Mesendoderm (in vitro differentiated cells): ENCODE data around the gene DTWD1.
A peak's percentile ranks its signal among the peaks of the same experiment; 100 is the strongest.

ENCODE experiments used
- DNase-seq: peaks from one replicate; pipeline ENCODE4 v3.0.0; 2013
- H2AK5ac ChIP-seq: 2 replicates; pipeline ENCODE4 v1.6.1; 2013; ENCODE audit warnings: low read length, inconsistent platforms
- H2BK120ac ChIP-seq: 2 replicates; pipeline ENCODE4 v1.6.1; 2013; ENCODE audit warnings: low read depth, mild to moderate bottlenecking, low read length, moderate library complexity, mixed read lengths
- H2BK15ac ChIP-seq: replicated peaks from 2 replicates; pipeline ENCODE4 v1.6.1; 2013; ENCODE audit warnings: low read depth, mild to moderate bottlenecking, moderate library complexity
- H2BK5ac ChIP-seq: 2 replicates; pipeline ENCODE4 v1.6.1; 2013; ENCODE audit warnings: low read length, inconsistent platforms
- H3K18ac ChIP-seq: 2 replicates; pipeline ENCODE4 v1.6.1; 2013; ENCODE audit warnings: mild to moderate bottlenecking, low read length, mixed read lengths
- H3K23ac ChIP-seq: one replicate; pipeline ENCODE4 v1.6.1; 2013; ENCODE audit warnings: low read length
- H3K27ac ChIP-seq: 2 replicates; pipeline ENCODE4 v1.5.1; 2013; ENCODE audit warnings: low read depth, mild to moderate bottlenecking, inconsistent platforms, low read length, moderate library complexity
- H3K27me3 ChIP-seq: 2 replicates; pipeline ENCODE4 v1.6.1; 2013; ENCODE audit warnings: low read length, control low read depth, mild to moderate bottlenecking, inconsistent platforms; ENCODE audit not compliant: insufficient read depth, poor library complexity
- H3K36me3 ChIP-seq: 2 replicates; pipeline ENCODE4 v1.6.1; 2013; ENCODE audit warnings: low read length, inconsistent platforms; ENCODE audit not compliant: control insufficient read depth, insufficient read depth
- H3K4ac ChIP-seq: one replicate; pipeline ENCODE4 v1.6.1; 2013; ENCODE audit warnings: low read depth, mild to moderate bottlenecking, low read length, moderate library complexity
- H3K4me1 ChIP-seq: 2 replicates; pipeline ENCODE4 v1.6.1; 2013; ENCODE audit warnings: low read depth, low read length, inconsistent platforms; ENCODE audit not compliant: control insufficient read depth
- H3K4me2 ChIP-seq: 2 replicates; pipeline ENCODE4 v1.6.1; 2013; ENCODE audit warnings: low read length
- H3K4me3 ChIP-seq: 2 replicates; pipeline ENCODE4 v1.5.1; 2013; ENCODE audit warnings: mild to moderate bottlenecking, low read length
- H3K56ac ChIP-seq: one replicate; pipeline ENCODE4 v1.6.1; 2013; ENCODE audit warnings: low read length
- H3K79me1 ChIP-seq: 2 replicates; pipeline ENCODE4 v1.6.1; 2013; ENCODE audit warnings: low read length, inconsistent platforms
- H3K79me2 ChIP-seq: 2 replicates; pipeline ENCODE4 v1.6.1; 2013; ENCODE audit warnings: mild to moderate bottlenecking, low read length; ENCODE audit not compliant: control insufficient read depth, insufficient read depth
- H3K9ac ChIP-seq: 2 replicates; pipeline ENCODE4 v1.6.1; 2013; ENCODE audit warnings: low read length, inconsistent platforms
- H4K5ac ChIP-seq: one replicate; pipeline ENCODE4 v1.6.1; 2013; ENCODE audit warnings: low read length
- H4K8ac ChIP-seq: one replicate; pipeline ENCODE4 v1.6.1; 2013; ENCODE audit warnings: low read depth, mild to moderate bottlenecking, control low read depth, low read length, moderate library complexity
- WGBS: extraction: QIAGEN DNeasy Blood & Tissue Kit; methylation state at CpG from one replicate; pipeline ENCODE4 v1.1.7; 2013; ENCODE audit warnings: low lambda C conversion rate, missing lambda C conversion rate; ENCODE audit not compliant: insufficient coverage; ENCODE audit errors: extremely low coverage; 5-methylcytosine and 5-hydroxymethylcytosine counted together

The DTWD1 gene

DNA sequence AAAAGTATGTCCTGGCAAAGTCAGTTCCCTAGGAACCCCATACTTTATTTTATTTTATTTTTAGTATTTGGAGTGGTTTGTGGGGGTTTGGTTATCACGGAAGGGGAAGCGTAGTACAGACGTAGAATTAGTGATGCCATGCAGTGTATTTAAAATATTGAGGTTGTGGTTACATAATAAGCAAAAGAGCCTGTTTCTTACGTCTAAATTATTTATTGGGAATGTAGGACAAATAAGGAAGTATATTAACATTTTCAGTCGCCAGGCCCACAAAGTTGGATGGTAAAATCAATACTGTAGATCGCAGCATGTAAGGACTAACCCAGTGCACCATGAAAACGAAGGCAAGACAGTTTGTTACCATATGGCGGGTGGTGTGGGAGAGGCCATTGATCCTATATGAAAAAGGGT is 558 bp downstream of the DTWD1 start:
- Histone ChIP-seq H3K4me1 (no peaks in the 10 kb centered on the region), H3K36me3 (peaks cover 3% of the 10 kb centered on the region), H3K18ac (peak overlapping the region; percentile 91), H3K79me2 (peaks cover 14% of the 10 kb centered on the region), H3K4me2 (peak overlapping the region; percentile 61), H2AK5ac (no peak overlapping the region), H2BK120ac (no peak overlapping the region), H4K8ac (peak overlapping the region; percentile 91), H3K27me3 (no peaks in the 10 kb centered on the region), H2BK5ac (no peak overlapping the region), H3K4ac (no peak overlapping the region), H2BK15ac (no peak overlapping the region), H3K23ac (no peak overlapping the region), H3K9ac (peak overlapping the region; percentile 93), H3K79me1 (peaks cover 11% of the 10 kb centered on the region), H3K56ac (peak overlapping the region; percentile 95), H3K4me3 (peak overlapping the region; percentile 89), H3K27ac (no peak overlapping the region), H4K5ac (no peak overlapping the region)
- WGBS: no CpG with 5 or more reads among the region's 8 CpGs
- peak; percentile 18 for DNase-seq

DNA sequence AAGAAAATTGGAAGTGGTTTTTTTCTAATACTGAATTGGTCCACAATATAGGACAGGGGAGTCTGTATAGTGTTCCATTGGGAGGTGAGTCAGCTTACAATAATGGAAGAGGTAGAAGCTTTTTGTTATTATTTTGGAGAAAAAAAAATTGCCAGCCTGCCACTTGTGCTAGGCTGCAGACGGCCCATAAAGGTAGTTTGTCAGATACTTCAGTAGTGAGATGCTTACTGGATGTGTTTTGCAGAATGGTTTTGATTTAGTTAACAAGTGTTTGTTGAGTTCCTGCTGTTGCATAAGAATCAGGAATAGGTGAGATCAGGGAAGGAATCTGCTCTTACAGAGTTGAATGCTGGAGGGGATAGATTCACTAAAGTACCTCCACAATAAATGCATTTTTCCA is 1.0 kb downstream of the DTWD1 start:
- DNase-seq: peak; percentile 23
- Histone ChIP-seq H3K4ac (no peak overlapping the region), H4K5ac (no peak overlapping the region), H3K79me1 (peaks cover 11% of the 10 kb centered on the region), H3K9ac (peak overlapping the region; percentile 93), H2AK5ac (no peak overlapping the region), H3K23ac (no peak overlapping the region), H3K4me2 (peak overlapping the region; percentile 21), H2BK15ac (no peak overlapping the region), H3K56ac (peak overlapping the region; percentile 53), H3K18ac (no peak overlapping the region), H3K79me2 (peaks cover 14% of the 10 kb centered on the region), H3K27me3 (no peaks in the 10 kb centered on the region), H2BK5ac (no peak overlapping the region), H3K4me1 (no peaks in the 10 kb centered on the region), H3K36me3 (peaks cover 3% of the 10 kb centered on the region), H2BK120ac (no peak overlapping the region), H3K4me3 (no peak overlapping the region), H4K8ac (no peak overlapping the region), H3K27ac (no peak overlapping the region)
- WGBS: no CpG with 5 or more reads among the region's 1 CpG

DNA sequence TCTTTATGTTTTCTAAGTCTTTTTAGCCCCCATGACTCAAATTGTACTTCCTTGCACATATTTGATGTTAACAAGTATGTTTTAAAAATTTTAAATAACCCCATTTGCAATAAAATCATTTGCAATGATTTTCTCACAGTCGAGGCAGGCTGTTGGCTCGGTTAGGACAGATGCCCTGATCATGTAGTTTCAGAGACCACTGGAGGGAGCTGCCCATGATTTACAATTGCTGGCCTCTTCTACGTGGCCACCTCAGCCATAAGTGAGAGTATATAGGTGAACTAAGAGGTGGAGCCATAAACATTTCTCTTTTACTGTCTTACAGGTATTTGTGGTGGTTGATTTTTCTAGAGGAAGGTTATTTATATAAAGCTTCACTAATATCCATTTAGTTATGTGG is 1.7 kb downstream of the DTWD1 start:
- H3K9ac ChIP-seq: no peak overlapping the region
- no peak overlapping the region for H3K56ac ChIP-seq
- H2BK15ac ChIP-seq: no peak overlapping the region
- H3K4me3 ChIP-seq: no peak overlapping the region
- peaks cover 14% of the 10 kb centered on the region for H3K79me2 ChIP-seq
- H4K5ac ChIP-seq: no peak overlapping the region
- no peak overlapping the region for H2BK120ac ChIP-seq
- no peak overlapping the region for H2AK5ac ChIP-seq
- H3K4ac ChIP-seq: no peak overlapping the region
- peak; percentile 46 for DNase-seq
- no peaks in the 10 kb centered on the region for H3K4me1 ChIP-seq
- peaks cover 3% of the 10 kb centered on the region for H3K36me3 ChIP-seq
- H3K27ac ChIP-seq: no peak overlapping the region
- no peaks in the 10 kb centered on the region for H3K27me3 ChIP-seq
- no peak overlapping the region for H3K4me2 ChIP-seq
- peaks cover 11% of the 10 kb centered on the region for H3K79me1 ChIP-seq
- H3K18ac ChIP-seq: no peak overlapping the region
- WGBS: no CpG with 5 or more reads among the region's 3 CpGs
- H4K8ac ChIP-seq: no peak overlapping the region
- no peak overlapping the region for H3K23ac ChIP-seq
- no peak overlapping the region for H2BK5ac ChIP-seq

DNA sequence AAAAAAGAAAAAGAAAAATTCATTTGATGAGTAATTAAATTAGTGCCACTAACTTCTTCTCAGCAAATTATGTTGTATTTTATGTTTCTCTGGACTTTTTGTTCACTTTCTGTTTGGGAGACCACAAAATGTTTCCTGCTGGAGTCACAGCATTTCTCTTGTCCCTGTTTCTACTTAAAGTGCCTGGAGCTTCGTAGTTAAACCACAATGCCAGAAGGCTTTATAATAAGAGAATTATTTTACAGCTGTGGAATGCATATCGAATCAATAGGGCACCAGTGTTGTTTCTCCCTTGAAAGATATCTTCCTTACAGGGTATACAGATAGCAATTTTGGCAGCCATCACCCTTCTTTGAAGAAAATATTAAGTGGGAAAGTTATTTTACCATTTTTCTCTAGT is 3.2 kb downstream of the DTWD1 start:
- Histone ChIP-seq H3K4ac (no peak overlapping the region), H2BK5ac (no peak overlapping the region), H2BK15ac (no peak overlapping the region), H3K4me1 (no peaks in the 10 kb centered on the region), H3K79me1 (peaks cover 11% of the 10 kb centered on the region), H3K36me3 (peaks cover 3% of the 10 kb centered on the region), H3K79me2 (peaks cover 14% of the 10 kb centered on the region), H3K9ac (no peak overlapping the region), H3K18ac (no peak overlapping the region), H3K27me3 (no peaks in the 10 kb centered on the region), H4K5ac (no peak overlapping the region), H3K56ac (no peak overlapping the region), H3K4me3 (no peak overlapping the region), H2BK120ac (no peak overlapping the region), H3K27ac (no peak overlapping the region), H3K4me2 (no peak overlapping the region), H3K23ac (no peak overlapping the region), H2AK5ac (no peak overlapping the region), H4K8ac (no peak overlapping the region)
- no peak for DNase-seq
- no CpG with 5 or more reads among the region's 2 CpGs for WGBS

DNA sequence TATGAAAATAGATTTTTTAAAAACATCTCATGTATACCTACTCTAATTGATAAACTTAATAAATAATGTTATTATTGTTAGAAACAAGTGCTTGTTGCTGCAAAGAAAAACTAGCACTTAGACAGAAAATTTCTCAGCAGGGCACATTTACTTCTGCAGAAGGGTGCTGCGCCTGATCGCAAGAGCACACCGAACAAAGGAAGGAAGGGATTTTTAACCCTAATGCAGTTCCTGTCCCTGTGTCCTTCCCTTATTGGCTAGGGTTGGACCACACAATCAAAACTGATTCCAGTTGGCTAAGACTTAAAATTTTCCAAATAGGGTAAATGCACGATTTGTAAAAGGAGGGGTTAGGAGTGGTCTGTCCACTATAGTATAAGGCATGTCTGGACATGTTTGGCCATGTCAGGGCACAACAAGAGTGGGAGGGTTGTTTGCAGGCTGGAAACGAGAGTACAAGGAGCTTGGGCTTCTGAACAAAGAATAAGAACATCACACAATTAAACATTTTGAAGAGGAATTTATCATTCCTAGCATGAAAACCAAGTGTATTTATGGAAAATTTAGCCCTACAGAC is 4.7 kb downstream of the DTWD1 start:
- no peak overlapping the region for H2BK5ac ChIP-seq
- H3K4ac ChIP-seq: no peak overlapping the region
- peak overlapping the region; percentile 2 for H3K4me3 ChIP-seq
- no peak overlapping the region for H2AK5ac ChIP-seq
- H3K27me3 ChIP-seq: no peaks in the 10 kb centered on the region
- H3K56ac ChIP-seq: no peak overlapping the region
- H3K4me1 ChIP-seq: no peaks in the 10 kb centered on the region
- H3K23ac ChIP-seq: no peak overlapping the region
- H3K9ac ChIP-seq: no peak overlapping the region
- H3K27ac ChIP-seq: no peak overlapping the region
- no peak overlapping the region for H3K18ac ChIP-seq
- H2BK15ac ChIP-seq: no peak overlapping the region
- peaks cover 14% of the 10 kb centered on the region for H3K79me2 ChIP-seq
- peaks cover 11% of the 10 kb centered on the region for H3K79me1 ChIP-seq
- H3K4me2 ChIP-seq: no peak overlapping the region
- no CpG with 5 or more reads among the region's 5 CpGs for WGBS
- H4K5ac ChIP-seq: no peak overlapping the region
- H3K36me3 ChIP-seq: peaks cover 3% of the 10 kb centered on the region
- no peak overlapping the region for H4K8ac ChIP-seq
- H2BK120ac ChIP-seq: no peak overlapping the region
- DNase-seq: peak; percentile 16

DNA sequence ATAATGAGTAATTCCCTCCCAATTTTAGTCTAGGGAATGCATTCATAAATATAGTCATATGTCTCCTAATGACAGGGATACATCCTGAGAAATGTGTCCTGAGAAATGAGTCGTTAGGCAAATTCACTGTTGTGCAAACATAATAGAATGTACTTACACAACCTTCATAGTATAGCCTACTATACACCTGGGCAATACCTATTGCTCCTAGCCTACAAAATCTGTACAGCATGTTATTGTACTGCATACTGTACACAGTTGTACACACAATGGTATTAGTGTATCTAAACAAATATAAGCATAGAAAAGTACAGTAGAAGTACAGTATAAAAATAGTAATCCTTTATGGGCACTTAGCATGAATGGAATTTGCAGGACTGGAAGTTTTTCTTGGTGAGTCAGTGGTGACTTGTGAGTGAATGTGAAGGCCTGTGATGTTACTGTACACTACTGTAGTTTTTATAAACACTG is 6.6 kb downstream of the DTWD1 start:
- H3K27ac ChIP-seq: no peak overlapping the region
- DNase-seq: no peak

More for the DNA sequence above, 6.6 kb downstream of the DTWD1 start:
- no peak overlapping the region for H3K4ac ChIP-seq
- H3K4me2 ChIP-seq: no peak overlapping the region
- no peak overlapping the region for H2AK5ac ChIP-seq
- H4K5ac ChIP-seq: no peak overlapping the region
- no peak overlapping the region for H3K4me3 ChIP-seq
- no peak overlapping the region for H2BK5ac ChIP-seq
- H3K27me3 ChIP-seq: no peaks in the 10 kb centered on the region
- no peak overlapping the region for H2BK120ac ChIP-seq
- no peak overlapping the region for H2BK15ac ChIP-seq
- H3K79me2 ChIP-seq: peaks cover 9% of the 10 kb centered on the region
- H3K4me1 ChIP-seq: no peaks in the 10 kb centered on the region
- H3K56ac ChIP-seq: no peak overlapping the region
- H3K9ac ChIP-seq: no peak overlapping the region
- WGBS: no CpG with 5 or more reads among the region's 1 CpG
- no peak overlapping the region for H4K8ac ChIP-seq
- no peak overlapping the region for H3K18ac ChIP-seq
- H3K36me3 ChIP-seq: peaks cover 3% of the 10 kb centered on the region
- H3K23ac ChIP-seq: no peak overlapping the region
- H3K79me1 ChIP-seq: peaks cover 9% of the 10 kb centered on the region
